Panc1 (cell line): ENCODE measurements around the gene NFE2L1.

Source experiments
- CTCF ChIP-seq: fragments of 450-650 bp; IDR thresholded peaks from 2 replicates; pipeline ENCODE4 v1.5.1; 2017; ENCODE audit warnings: mild to moderate bottlenecking
- REST ChIP-seq, 2 experiments: IDR thresholded peaks; 2 replicates each; pipeline ENCODE4 v1.6.1; 2011 to 2012; ENCODE audit warnings: low read depth in 2 of 2, control low read depth in 1 of 2, low read length in 1 of 2, mild to moderate bottlenecking in 1 of 2, moderate library complexity in 1 of 2; ENCODE audit not compliant: insufficient read depth in 1 of 2

- TF ChIP-seq REST (IDR thresholded peaks at IDR 0.05; ENCODE audit: insufficient read depth in 1 of 2, low read depth in 2 of 2, low read length in 1 of 2) (no peak), CTCF (no peak)
These were observed 6.4 kb downstream of the NFE2L1 start for GRCh38 chr17:48054238-48055185.
